ENCODE data around the gene EOLA1. TPM values are rescaled to one million over a fixed set of nuclear protein-coding genes. Genes with fewer than 3 reads are reported as not detected.
A peak's percentile ranks its signal among the peaks of the same experiment; 100 is the strongest.

EOLA1 gene
- total RNA-seq, 1 donor from 2014 or later: 17.8 TPM

- peaks cover 9% of the 10 kb centered on the region for H3K4me1 Mint-ChIP-seq (ENCODE audit: low read depth)
- no peaks in the 10 kb centered on the region for H3K27me3 Mint-ChIP-seq (ENCODE audit: low read depth)
- TF ChIP-seq CTCF (IDR thresholded peaks at IDR 0.05): peak; percentile 59
- H3K36me3 Mint-ChIP-seq (ENCODE audit: low read depth): peaks cover 4% of the 10 kb centered on the region
- peaks cover 3% of the 10 kb centered on the region for H3K9me3 Mint-ChIP-seq (ENCODE audit: low read depth)
- peak overlapping the region; percentile 89 for H3K27ac Mint-ChIP-seq (ENCODE audit: unreplicated experiment)
- H3K4me3 Mint-ChIP-seq (ENCODE audit: unreplicated experiment): peak overlapping the region; percentile 86
- no peak for DNase-seq (ENCODE audit: low spot score)
Observed at GRCh38 chrX:149504226-149504914, 36.4 kb upstream of the EOLA1 start.

DNA sequence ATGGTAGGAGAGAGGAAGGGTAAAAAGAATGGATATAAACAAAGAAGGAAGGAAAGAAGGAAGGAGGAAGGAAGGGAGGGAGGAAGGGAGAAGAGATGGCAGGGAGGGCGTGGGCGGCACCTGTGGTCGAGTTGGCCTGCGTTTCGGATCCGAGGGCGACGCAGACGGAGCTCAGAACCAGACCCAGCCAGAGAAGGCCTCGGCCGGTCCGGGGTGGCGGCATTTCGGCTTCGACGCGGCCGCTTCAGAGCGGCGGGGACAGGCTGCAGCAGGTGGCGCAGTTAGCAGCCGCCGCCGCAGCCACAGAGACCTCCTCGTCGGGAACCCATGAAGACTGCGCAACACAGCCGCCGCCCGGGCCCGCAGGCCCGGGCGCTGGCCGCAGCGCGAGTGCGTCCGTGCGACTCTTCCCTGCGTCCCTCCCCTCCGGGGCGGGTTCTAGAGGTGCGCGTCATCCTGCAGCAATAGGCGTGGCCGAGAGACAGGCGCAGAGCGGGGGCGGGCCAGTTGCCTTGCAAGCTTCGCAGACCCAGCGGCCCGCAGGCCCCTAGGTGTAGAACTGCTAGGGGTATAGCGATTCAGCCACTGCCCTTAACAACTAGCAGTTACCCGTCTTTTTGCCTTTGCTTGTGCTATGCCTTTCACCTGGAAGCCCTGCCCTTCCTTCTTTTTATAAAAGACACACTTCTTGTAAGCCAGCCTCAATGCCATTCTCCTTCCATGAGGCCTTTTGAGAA lies 35.7 kb upstream of the EOLA1 start, which contains the start of gene IDS:
IDS (minus strand) TSS at position 392 of the 737 bp plus-strand sequence; CDS start at position 223, 169 bp downstream.
- Mint-ChIP-seq H3K4me3 (ENCODE audit: unreplicated experiment) (peak within 1 kb of the TSS; percentile 86), H3K27ac (ENCODE audit: unreplicated experiment) (peak within 1 kb of the TSS; percentile 89), H3K36me3 (ENCODE audit: low read depth) (peaks cover 4% of the 10 kb centered on the region), H3K27me3 (ENCODE audit: low read depth) (no peaks in the 10 kb centered on the region), H3K9me3 (ENCODE audit: low read depth) (peaks cover 3% of the 10 kb centered on the region), H3K4me1 (ENCODE audit: low read depth) (peaks cover 9% of the 10 kb centered on the region)
- TF ChIP-seq CTCF (IDR thresholded peaks at IDR 0.05): no peak
- DNase-seq (ENCODE audit: low spot score): peak; percentile 96

- peak overlapping the region; percentile 79 for H3K27ac Mint-ChIP-seq (ENCODE audit: unreplicated experiment)
- H3K9me3 Mint-ChIP-seq (ENCODE audit: low read depth): peaks cover 3% of the 10 kb centered on the region
- no peak overlapping the region for H3K4me3 Mint-ChIP-seq (ENCODE audit: unreplicated experiment)
- no peak for DNase-seq (ENCODE audit: low spot score)
- H3K27me3 Mint-ChIP-seq (ENCODE audit: low read depth): peaks cover 2% of the 10 kb centered on the region
- TF ChIP-seq CTCF (IDR thresholded peaks at IDR 0.05): no peak
- peaks cover 11% of the 10 kb centered on the region for H3K4me1 Mint-ChIP-seq (ENCODE audit: low read depth)
- peaks cover 2% of the 10 kb centered on the region for H3K36me3 Mint-ChIP-seq (ENCODE audit: low read depth)
Observed at GRCh38 chrX:149505671-149506070, 35.1 kb upstream of the EOLA1 start.

- Mint-ChIP-seq H3K4me3 (ENCODE audit: unreplicated experiment) (no peak overlapping the region), H3K36me3 (ENCODE audit: low read depth) (peaks cover 2% of the 10 kb centered on the region), H3K27me3 (ENCODE audit: low read depth) (peaks cover 2% of the 10 kb centered on the region), H3K27ac (ENCODE audit: unreplicated experiment) (no peak overlapping the region), H3K4me1 (ENCODE audit: low read depth) (peaks cover 11% of the 10 kb centered on the region), H3K9me3 (ENCODE audit: low read depth) (peaks cover 3% of the 10 kb centered on the region)
- TF ChIP-seq CTCF (IDR thresholded peaks at IDR 0.05): no peak
- DNase-seq (ENCODE audit: low spot score): no peak
Observed at GRCh38 chrX:149506349-149506748, 34.5 kb upstream of the EOLA1 start.

- Mint-ChIP-seq H3K4me3 (ENCODE audit: unreplicated experiment) (no peak overlapping the region), H3K4me1 (ENCODE audit: low read depth) (peaks cover 11% of the 10 kb centered on the region), H3K27ac (ENCODE audit: unreplicated experiment) (no peak overlapping the region), H3K36me3 (ENCODE audit: low read depth) (no peaks in the 10 kb centered on the region), H3K9me3 (ENCODE audit: low read depth) (peaks cover 3% of the 10 kb centered on the region), H3K27me3 (ENCODE audit: low read depth) (peaks cover 2% of the 10 kb centered on the region)
- no peak for DNase-seq (ENCODE audit: low spot score)
- TF ChIP-seq CTCF (IDR thresholded peaks at IDR 0.05): no peak
Observed at GRCh38 chrX:149508467-149508866, 32.3 kb upstream of the EOLA1 start.
